ENCODE data around the gene ZNF44.

ZNF44 gene

GRCh38 chr19:12230751-12231733 lies 63.6 kb downstream of the ZNF44 start:
- no peak overlapping the region for H3K27ac ChIP-seq
- TF ChIP-seq ZFX (IDR thresholded peaks at IDR 0.05; ENCODE audit: borderline replicate concordance) (no peak), CTCF (IDR thresholded peaks at IDR 0.05) (no peak)

GRCh38 chr19:12229990-12230389 lies 64.7 kb downstream of the ZNF44 start:
- TF ChIP-seq CTCF (IDR thresholded peaks at IDR 0.05) (no peak), ZFX (IDR thresholded peaks at IDR 0.05; ENCODE audit: borderline replicate concordance) (no peak)
- H3K27ac ChIP-seq: no peak overlapping the region

- no peak for TF ChIP-seq ZFX (IDR thresholded peaks at IDR 0.05; ENCODE audit: borderline replicate concordance)
- no peak for TF ChIP-seq CTCF (IDR thresholded peaks at IDR 0.05)
- no peak overlapping the region for H3K27ac ChIP-seq
Observed at GRCh38 chr19:12224676-12225075, 70.0 kb downstream of the ZNF44 start.

- no peak overlapping the region for H3K27ac ChIP-seq
- TF ChIP-seq ZFX (IDR thresholded peaks at IDR 0.05; ENCODE audit: borderline replicate concordance) (no peak), CTCF (IDR thresholded peaks at IDR 0.05) (no peak)
Observed at GRCh38 chr19:12222980-12223630, 71.6 kb downstream of the ZNF44 start.

Measured in 22Rv1 (cell line).